Esophagus muscularis mucosa (tissue), 4 donors: ENCODE data around the gene USP34.

Experiments
- EP300 ChIP-seq: sonication (generic); formaldehyde crosslinking; IDR thresholded peaks from one replicate; pipeline ENCODE4 v1.6.1; 2017; ENCODE audit warnings: antibody characterized with exemption
- POLR2A ChIP-seq: fragments of 450-650 bp; IDR thresholded peaks from one replicate; pipeline ENCODE4 v1.6.1; 2017; ENCODE audit warnings: antibody characterized with exemption, moderate library complexity, mild to moderate bottlenecking, low read depth
- POLR2AphosphoS5 ChIP-seq, 2 donors: sonication (generic); formaldehyde crosslinking; IDR thresholded peaks; one replicate each; pipeline ENCODE4 v1.6.1; 2017; ENCODE audit warnings: antibody characterized with exemption in 2 of 2
- TF ChIP-seq, protein P1 (sequence below), 3 experiments: fragments of 200-600 bp in 2 of 3; fragments of 450-650 bp in 1 of 3; sonication (generic) in 2 of 3; IDR thresholded peaks; one replicate each; pipeline ENCODE4 v1.5.1; 2017 to 2019; ENCODE audit warnings: antibody characterized with exemption in 3 of 3, mild to moderate bottlenecking in 2 of 3, moderate library complexity in 1 of 3

DNA sequence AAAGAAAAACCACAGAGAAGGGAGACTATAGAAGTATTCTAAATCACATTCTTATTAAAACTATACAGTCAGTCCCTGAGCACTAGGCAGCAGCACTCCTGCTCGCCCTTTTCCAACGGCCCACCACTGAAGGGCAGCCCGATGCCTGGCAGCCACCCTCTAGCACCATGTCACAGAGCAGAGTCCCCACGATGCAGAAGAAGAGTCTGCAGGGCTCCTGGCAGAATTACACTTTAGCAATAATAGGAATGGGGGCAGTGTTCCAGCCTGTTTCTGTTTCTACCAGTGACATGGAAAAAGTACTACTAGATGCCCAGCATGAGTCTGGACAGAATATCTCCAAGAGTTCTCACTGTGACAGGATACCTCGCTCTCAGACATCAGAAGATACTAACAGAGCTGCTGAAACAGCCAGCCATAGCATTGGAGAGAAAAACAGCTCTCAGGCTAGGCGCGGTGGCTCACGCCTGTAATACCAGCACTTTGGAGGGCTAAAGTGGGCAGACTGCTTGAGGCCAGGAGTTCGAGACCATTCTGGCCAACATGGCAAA, 221.3 kb downstream of the USP34 start:
- TF ChIP-seq, protein P1, sequence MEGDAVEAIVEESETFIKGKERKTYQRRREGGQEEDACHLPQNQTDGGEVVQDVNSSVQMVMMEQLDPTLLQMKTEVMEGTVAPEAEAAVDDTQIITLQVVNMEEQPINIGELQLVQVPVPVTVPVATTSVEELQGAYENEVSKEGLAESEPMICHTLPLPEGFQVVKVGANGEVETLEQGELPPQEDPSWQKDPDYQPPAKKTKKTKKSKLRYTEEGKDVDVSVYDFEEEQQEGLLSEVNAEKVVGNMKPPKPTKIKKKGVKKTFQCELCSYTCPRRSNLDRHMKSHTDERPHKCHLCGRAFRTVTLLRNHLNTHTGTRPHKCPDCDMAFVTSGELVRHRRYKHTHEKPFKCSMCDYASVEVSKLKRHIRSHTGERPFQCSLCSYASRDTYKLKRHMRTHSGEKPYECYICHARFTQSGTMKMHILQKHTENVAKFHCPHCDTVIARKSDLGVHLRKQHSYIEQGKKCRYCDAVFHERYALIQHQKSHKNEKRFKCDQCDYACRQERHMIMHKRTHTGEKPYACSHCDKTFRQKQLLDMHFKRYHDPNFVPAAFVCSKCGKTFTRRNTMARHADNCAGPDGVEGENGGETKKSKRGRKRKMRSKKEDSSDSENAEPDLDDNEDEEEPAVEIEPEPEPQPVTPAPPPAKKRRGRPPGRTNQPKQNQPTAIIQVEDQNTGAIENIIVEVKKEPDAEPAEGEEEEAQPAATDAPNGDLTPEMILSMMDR (IDR thresholded peaks at IDR 0.05) = no peak
- TF ChIP-seq POLR2A = no peak
- TF ChIP-seq EP300 = no peak
- TF ChIP-seq POLR2AphosphoS5 (IDR thresholded peaks at IDR 0.05) = no peak
